K562 (cell line): ENCODE data around the gene TNFAIP8L1. TPM values are rescaled to one million over a fixed set of nuclear protein-coding genes. Genes with fewer than 3 reads are reported as not detected.
A peak's percentile ranks its signal among the peaks of the same experiment; 100 is the strongest.

ENCODE experiments used
- AFF1 ChIP-seq, 2 experiments: fragments of 450-650 bp; IDR thresholded peaks; 2 replicates each; pipeline ENCODE4 v1.6.1; 2018; ENCODE audit warnings: mild to moderate bottlenecking in 2 of 2, low read depth in 1 of 2; ENCODE audit not compliant: partially characterized antibody in 2 of 2
- DLX4 ChIP-seq: fragments of 250-450 bp; sonication (Bioruptor Pico); IDR thresholded peaks from 2 replicates; pipeline ENCODE4 v1.6.1; 2021; ENCODE audit warnings: mild to moderate bottlenecking
- EGR1 ChIP-seq: fragments of 450-650 bp; conservative IDR thresholded peaks from 2 replicates; pipeline ENCODE4 v1.6.1; 2017; ENCODE audit warnings: mild to moderate bottlenecking
- FOXK2 ChIP-seq, 2 experiments: fragments of 450-650 bp; IDR thresholded peaks in 1 of 2; conservative IDR thresholded peaks in 1 of 2; 2 replicates each; pipeline ENCODE4 v1.6.1; 2016; ENCODE audit warnings: low read depth in 2 of 2, mild to moderate bottlenecking in 1 of 2
- HMGN3 ChIP-seq: IDR thresholded peaks from 2 replicates; pipeline ENCODE4 v1.6.1; 2011; ENCODE audit warnings: borderline replicate concordance, low read depth, mild to moderate bottlenecking, mixed read lengths, low read length; ENCODE audit not compliant: insufficient read length; ENCODE audit errors: extremely low read depth
- ILF3 ChIP-seq: fragments of 450-650 bp; IDR thresholded peaks from 2 replicates; pipeline ENCODE4 v1.6.1; 2018; ENCODE audit warnings: antibody characterized with exemption, mild to moderate bottlenecking, moderate library complexity, borderline replicate concordance
- JUN ChIP-seq, 2 experiments: sonication (generic) in 1 of 2; formaldehyde crosslinking in 1 of 2; IDR thresholded peaks; 2 replicates each; pipeline versions ENCODE4 v1.6.1 to v1.8.0; 2012 to 2022; ENCODE audit warnings: borderline replicate concordance in 2 of 2, mild to moderate bottlenecking in 2 of 2, improper control_type of control experiment in 1 of 2, low read depth in 1 of 2, low read length in 1 of 2, missing genetic modification reagents in 1 of 2
- SPI1 ChIP-seq: IDR thresholded peaks from 2 replicates; pipeline ENCODE4 v1.6.1; 2011; ENCODE audit warnings: low read depth, low read length, control low read depth, borderline replicate concordance
- TCF3 ChIP-seq: sonication (generic); formaldehyde crosslinking; IDR thresholded peaks from 2 replicates; pipeline ENCODE4 v1.4.0; 2020; ENCODE audit warnings: mild to moderate bottlenecking, missing genetic modification reagents
- USF2 ChIP-seq: sonication (generic); formaldehyde crosslinking; IDR thresholded peaks from 2 replicates; pipeline ENCODE4 v1.5.0; 2020; ENCODE audit warnings: missing genetic modification reagents
- ZBTB2 ChIP-seq: fragments of 450-650 bp; IDR thresholded peaks from 2 replicates; pipeline ENCODE4 v1.6.1; 2016; ENCODE audit warnings: antibody characterized with exemption
- ZBTB7A ChIP-seq: IDR thresholded peaks from 2 replicates; pipeline ENCODE4 v1.6.1; 2011; ENCODE audit warnings: low read depth, mild to moderate bottlenecking, low read length, moderate library complexity, borderline replicate concordance; ENCODE audit not compliant: control insufficient read depth
- ZNF12 ChIP-seq: sonication (generic); formaldehyde crosslinking; IDR thresholded peaks from 2 replicates; pipeline ENCODE4 v1.4.0; 2020; ENCODE audit warnings: mild to moderate bottlenecking, missing genetic modification reagents
- polyA plus RNA-seq, 8 experiments: library from polyadenylated mRNA; depleted of rRNA in 4 of 8; stranded (reverse) in 5 of 8; unstranded in 3 of 8; fragments of >200 nt; fragmentation: Nextera tagmentation in 2 of 8; fragmentation: Illumina TruSeq in 1 of 8; extraction: Ambion mirVana in 2 of 8; extraction: Trizol in 1 of 8; gene quantifications; 2 replicates each; pipeline versions ENCODE4 v1.2.1 to v1.2.3, GENCODE V29; 2011 to 2014; ENCODE audit warnings: inconsistent platforms in 1 of 8, missing spikeins in 1 of 8
- total RNA-seq, 7 experiments: library from RNA; depleted of rRNA in 6 of 7; stranded (reverse); fragments of >200 nt in 6 of 7; fragmentation: Illumina TruSeq in 2 of 7; extraction: Trizol in 2 of 7; gene quantifications; 2 replicates each; pipeline versions ENCODE4 v1.2.1 to v1.2.3, GENCODE V29; 2011 to 2021; ENCODE audit warnings: low replicate concordance in 1 of 7
- TF ChIP-seq, protein P1 (sequence below): sonication (generic); IDR thresholded peaks from 2 replicates; pipeline ENCODE4 v1.6.1; 2016
- TF ChIP-seq, protein P2 (sequence below): fragments of 200-400 bp; formaldehyde crosslinking; IDR thresholded peaks from 2 replicates; pipeline ENCODE4 v1.6.1; 2017; ENCODE audit warnings: mild to moderate bottlenecking, low read depth, low read length, moderate library complexity

The TNFAIP8L1 gene
- total and polyA plus RNA-seq, 9 of the 15 experiments (the other 6 are each of a cell fraction or from before 2014, with no cell fraction given), result 0.69 to 9.3 (median 4.9) TPM

GRCh38 chr19:4622695-4623421 is 16.5 kb upstream of the TNFAIP8L1 start (continued):
- TF ChIP-seq, protein P1, sequence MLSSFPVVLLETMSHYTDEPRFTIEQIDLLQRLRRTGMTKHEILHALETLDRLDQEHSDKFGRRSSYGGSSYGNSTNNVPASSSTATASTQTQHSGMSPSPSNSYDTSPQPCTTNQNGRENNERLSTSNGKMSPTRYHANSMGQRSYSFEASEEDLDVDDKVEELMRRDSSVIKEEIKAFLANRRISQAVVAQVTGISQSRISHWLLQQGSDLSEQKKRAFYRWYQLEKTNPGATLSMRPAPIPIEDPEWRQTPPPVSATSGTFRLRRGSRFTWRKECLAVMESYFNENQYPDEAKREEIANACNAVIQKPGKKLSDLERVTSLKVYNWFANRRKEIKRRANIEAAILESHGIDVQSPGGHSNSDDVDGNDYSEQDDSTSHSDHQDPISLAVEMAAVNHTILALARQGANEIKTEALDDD, result no peak
- no peak for TF ChIP-seq AFF1 (IDR thresholded peaks at IDR 0.05; ENCODE audit: low read depth in 1 of 2, partially characterized antibody in 2 of 2)
- TF ChIP-seq ZBTB2, result no peak
- TF ChIP-seq TCF3 (CRISPR knock-in tag), result peak; percentile 36; the same call in 1 of the 2 replicates
- TF ChIP-seq, protein P2, sequence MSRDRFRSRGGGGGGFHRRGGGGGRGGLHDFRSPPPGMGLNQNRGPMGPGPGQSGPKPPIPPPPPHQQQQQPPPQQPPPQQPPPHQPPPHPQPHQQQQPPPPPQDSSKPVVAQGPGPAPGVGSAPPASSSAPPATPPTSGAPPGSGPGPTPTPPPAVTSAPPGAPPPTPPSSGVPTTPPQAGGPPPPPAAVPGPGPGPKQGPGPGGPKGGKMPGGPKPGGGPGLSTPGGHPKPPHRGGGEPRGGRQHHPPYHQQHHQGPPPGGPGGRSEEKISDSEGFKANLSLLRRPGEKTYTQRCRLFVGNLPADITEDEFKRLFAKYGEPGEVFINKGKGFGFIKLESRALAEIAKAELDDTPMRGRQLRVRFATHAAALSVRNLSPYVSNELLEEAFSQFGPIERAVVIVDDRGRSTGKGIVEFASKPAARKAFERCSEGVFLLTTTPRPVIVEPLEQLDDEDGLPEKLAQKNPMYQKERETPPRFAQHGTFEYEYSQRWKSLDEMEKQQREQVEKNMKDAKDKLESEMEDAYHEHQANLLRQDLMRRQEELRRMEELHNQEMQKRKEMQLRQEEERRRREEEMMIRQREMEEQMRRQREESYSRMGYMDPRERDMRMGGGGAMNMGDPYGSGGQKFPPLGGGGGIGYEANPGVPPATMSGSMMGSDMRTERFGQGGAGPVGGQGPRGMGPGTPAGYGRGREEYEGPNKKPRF, result no peak
- no peak for TF ChIP-seq ILF3
- TF ChIP-seq ZNF12, result no peak
- no peak for TF ChIP-seq HMGN3
- no peak for TF ChIP-seq JUN (IDR thresholded peaks at IDR 0.05; ENCODE audit: borderline replicate concordance, low read depth, low read length)
- TF ChIP-seq JUN (CRISPR knock-in tag; IDR thresholded peaks at IDR 0.05; ENCODE audit: borderline replicate concordance), result no peak
- no peak for TF ChIP-seq USF2 (CRISPR knock-in tag)
- TF ChIP-seq ZBTB7A, result peak; percentile 88; the same call in 1 of the 2 replicates
- TF ChIP-seq EGR1, result no peak
- no peak for TF ChIP-seq DLX4 (CRISPR knock-in tag)
- TF ChIP-seq FOXK2 (conservative IDR thresholded peaks at IDR 0.05 in 1 of 2, IDR thresholded peaks at IDR 0.05 in 1 of 2; ENCODE audit: low read depth in 2 of 2), result no peak
- TF ChIP-seq SPI1, result no peak
